MM.1S (cell line): Measurements from ENCODE around the gene SLC37A1.

Experiments
- DNase-seq: peaks from one replicate; pipeline ENCODE4 v3.0.0-alpha.2; 2015
- H2AFZ ChIP-seq: fragments of 300-600 bp; sonication (generic); 2 replicates; pipeline ENCODE4 v1.6.0; 2016; ENCODE audit warnings: antibody characterized with exemption, low read length
- H3F3A ChIP-seq: fragments of 300-600 bp; sonication (generic); 2 replicates; pipeline ENCODE4 v1.6.1; 2016; ENCODE audit warnings: mild to moderate bottlenecking, antibody characterized with exemption, low read length, moderate library complexity, mixed read lengths; ENCODE audit not compliant: insufficient read depth
- H3K27ac ChIP-seq: fragments of 300-600 bp; sonication (generic); 2 replicates; pipeline ENCODE4 v1.5.1; 2016; ENCODE audit warnings: mild to moderate bottlenecking, low read length
- H3K27me3 ChIP-seq: fragments of 300-600 bp; sonication (generic); replicated peaks from 2 replicates; pipeline ENCODE4 v1.6.0; 2016; ENCODE audit warnings: low read length; ENCODE audit not compliant: insufficient read depth
- H3K36me3 ChIP-seq: fragments of 300-600 bp; sonication (generic); replicated peaks from 2 replicates; pipeline ENCODE4 v1.6.1; 2016; ENCODE audit warnings: mild to moderate bottlenecking, low read length, mixed read lengths; ENCODE audit not compliant: insufficient read depth
- H3K4me1 ChIP-seq: fragments of 300-600 bp; sonication (generic); 2 replicates; pipeline ENCODE4 v1.6.1; 2016; ENCODE audit warnings: low read length, mixed read lengths
- H3K4me2 ChIP-seq: fragments of 300-600 bp; sonication (generic); 2 replicates; pipeline ENCODE4 v1.6.0; 2016; ENCODE audit warnings: low read depth, low read length
- H3K4me3 ChIP-seq: fragments of 300-600 bp; sonication (generic); 2 replicates; pipeline ENCODE4 v1.5.1; 2016; ENCODE audit warnings: low read length, mixed read lengths
- H3K79me2 ChIP-seq: fragments of 300-600 bp; sonication (generic); 2 replicates; pipeline ENCODE4 v1.6.1; 2016; ENCODE audit warnings: mixed run types, low read length, mixed read lengths
- H3K9ac ChIP-seq: fragments of 300-600 bp; sonication (generic); 2 replicates; pipeline ENCODE4 v1.6.1; 2016; ENCODE audit warnings: low read length, mixed read lengths
- H3K9me2 ChIP-seq: fragments of 300-600 bp; sonication (generic); replicated peaks from 2 replicates; pipeline ENCODE4 v1.6.1; 2016; ENCODE audit warnings: mild to moderate bottlenecking, low read length, mixed read lengths; ENCODE audit not compliant: insufficient read depth
- H3K9me3 ChIP-seq: fragments of 300-600 bp; sonication (generic); replicated peaks from 2 replicates; pipeline ENCODE4 v1.6.1; 2016; ENCODE audit warnings: mild to moderate bottlenecking, low read length, mixed read lengths; ENCODE audit not compliant: insufficient read depth
- H4K20me1 ChIP-seq: fragments of 300-600 bp; sonication (generic); 2 replicates; pipeline ENCODE4 v1.6.1; 2016; ENCODE audit warnings: mild to moderate bottlenecking, low read length, moderate library complexity, mixed read lengths; ENCODE audit not compliant: insufficient read depth
- CTCF ChIP-seq: fragments of 300-600 bp; sonication (generic); IDR thresholded peaks from 2 replicates; pipeline ENCODE4 v1.5.1; 2016; ENCODE audit warnings: antibody characterized with exemption, low read length, mixed read lengths
- EZH2 ChIP-seq: fragments of 300-600 bp; sonication (generic); optimal IDR thresholded peaks from 2 replicates; pipeline ENCODE3; 2017; ENCODE audit warnings: low read depth, mild to moderate bottlenecking, antibody characterized with exemption, low read length, mixed read lengths
- EZH2phosphoT487 ChIP-seq: fragments of 300-600 bp; sonication (generic); IDR thresholded peaks from 2 replicates; pipeline ENCODE4 v1.6.1; 2018; ENCODE audit warnings: antibody characterized with exemption, low read length

SLC37A1 gene

DNA sequence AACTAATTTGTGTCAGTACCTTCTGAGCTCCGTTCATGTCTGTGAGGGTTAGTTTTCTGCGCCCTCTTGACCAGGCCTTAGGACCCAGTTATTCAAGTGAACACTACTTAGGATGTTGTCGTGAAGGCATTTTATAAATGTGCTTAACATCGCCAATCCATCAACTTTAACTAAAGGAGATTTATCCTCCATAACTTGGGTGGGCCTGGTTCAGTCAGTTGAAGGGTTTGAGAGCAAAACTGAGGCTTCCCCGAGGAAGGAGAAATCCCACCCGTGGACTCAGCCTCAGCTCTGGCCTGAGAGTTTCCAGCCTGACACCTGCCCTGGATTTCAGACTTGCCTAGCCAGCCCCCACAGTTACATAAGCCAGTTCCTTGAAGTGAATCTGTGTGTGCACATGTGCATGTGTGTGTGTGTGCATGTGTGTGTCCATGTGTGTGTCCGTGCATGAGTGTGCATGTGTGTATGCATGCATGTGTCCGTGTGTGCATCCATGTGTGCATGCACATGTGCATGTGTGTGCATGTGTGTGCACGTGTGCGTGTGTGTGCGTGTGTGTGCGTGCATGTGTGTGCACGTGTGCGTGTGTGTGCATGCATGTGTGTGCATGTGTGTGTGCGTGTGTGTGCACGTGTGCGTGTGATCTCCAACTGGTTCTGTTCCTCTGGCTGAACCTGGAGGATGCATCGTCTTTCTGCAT is 77.7 kb downstream of the SLC37A1 start:
- Histone ChIP-seq H3K9me2 (no peaks in the 10 kb centered on the region), H2AFZ (no peak overlapping the region), H3K9ac (no peak overlapping the region), H3K27ac (no peak overlapping the region), H3K9me3 (no peaks in the 10 kb centered on the region), H3K79me2 (no peaks in the 10 kb centered on the region), H3K4me3 (no peak overlapping the region), H3K4me1 (no peaks in the 10 kb centered on the region), H3K36me3 (no peaks in the 10 kb centered on the region), H4K20me1 (no peaks in the 10 kb centered on the region), H3K4me2 (no peak overlapping the region), H3K27me3 (peaks cover 58% of the 10 kb centered on the region), H3F3A (no peaks in the 10 kb centered on the region)
- no peak for DNase-seq
- TF ChIP-seq EZH2phosphoT487 (no peak), CTCF (no peak), EZH2 (no peak)

- no peaks in the 10 kb centered on the region for H3K36me3 ChIP-seq
- H3K9me2 ChIP-seq: no peaks in the 10 kb centered on the region
- no peak for DNase-seq
- H4K20me1 ChIP-seq: no peaks in the 10 kb centered on the region
- H3K4me1 ChIP-seq: no peaks in the 10 kb centered on the region
- H2AFZ ChIP-seq: no peak overlapping the region
- H3K9me3 ChIP-seq: no peaks in the 10 kb centered on the region
- peaks cover 66% of the 10 kb centered on the region for H3K27me3 ChIP-seq
- no peaks in the 10 kb centered on the region for H3F3A ChIP-seq
- H3K9ac ChIP-seq: no peak overlapping the region
- no peak overlapping the region for H3K27ac ChIP-seq
- TF ChIP-seq EZH2: no peak
- no peak for TF ChIP-seq CTCF
- TF ChIP-seq EZH2phosphoT487: no peak
- H3K4me3 ChIP-seq: no peak overlapping the region
- H3K79me2 ChIP-seq: no peaks in the 10 kb centered on the region
- H3K4me2 ChIP-seq: no peak overlapping the region
Measured at GRCh38 chr21:42592156-42592820, 78.6 kb downstream of the SLC37A1 start.

DNA sequence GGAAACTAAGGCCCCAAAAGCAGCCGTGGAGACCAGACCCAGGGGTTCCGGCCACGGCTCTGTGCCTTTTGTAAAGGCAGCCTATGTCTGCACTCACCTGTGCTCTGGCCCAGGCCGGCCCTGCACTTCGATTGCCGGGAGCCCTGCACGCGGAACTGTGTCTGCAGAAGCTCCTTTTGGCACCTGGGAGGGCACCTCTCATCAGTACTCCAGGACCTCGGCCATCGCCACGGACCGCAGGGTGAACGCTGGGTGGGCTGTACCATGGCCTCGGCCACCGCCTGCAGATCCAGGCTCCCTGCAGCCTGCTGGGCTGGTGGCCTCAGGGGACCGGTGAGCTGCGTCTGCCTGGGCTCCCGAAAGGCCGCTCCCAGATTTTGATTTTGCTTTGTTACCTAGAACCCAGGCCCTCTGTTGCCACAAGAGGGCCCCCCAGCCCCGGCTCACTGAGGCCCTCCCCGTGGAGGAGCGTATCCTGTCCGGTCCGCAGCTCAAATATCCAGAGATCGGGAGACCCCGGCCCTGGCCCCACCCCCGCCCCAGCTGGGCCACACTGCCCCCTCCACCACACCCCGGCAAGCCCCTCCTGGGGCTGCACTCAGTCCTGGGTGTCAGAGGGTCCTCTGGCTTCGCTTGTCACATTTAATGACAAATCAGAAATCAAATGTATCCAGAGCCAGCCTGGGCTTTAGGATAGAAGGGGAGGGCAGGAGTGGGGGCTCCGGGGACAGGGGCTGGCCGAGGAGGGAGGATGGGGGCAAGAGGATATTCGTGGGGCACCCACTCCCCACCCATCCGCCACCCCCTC is 79.6 kb downstream of the SLC37A1 start:
- H3K9me3 ChIP-seq: no peaks in the 10 kb centered on the region
- H3K4me2 ChIP-seq: peak overlapping the region; percentile 51; the same call in 1 of the 2 replicates
- H2AFZ ChIP-seq: peak overlapping the region; percentile 41; the same call in 1 of the 2 replicates
- H3K9ac ChIP-seq: no peak overlapping the region
- peaks cover 75% of the 10 kb centered on the region for H3K27me3 ChIP-seq
- H3K27ac ChIP-seq: no peak overlapping the region
- H3K4me1 ChIP-seq: no peaks in the 10 kb centered on the region
- H3K4me3 ChIP-seq: peak overlapping the region; percentile 22; the same call in 1 of the 2 replicates
- no peaks in the 10 kb centered on the region for H3K36me3 ChIP-seq
- peak; percentile 66 for DNase-seq
- no peaks in the 10 kb centered on the region for H3K79me2 ChIP-seq
- no peaks in the 10 kb centered on the region for H4K20me1 ChIP-seq
- no peaks in the 10 kb centered on the region for H3K9me2 ChIP-seq
- TF ChIP-seq EZH2phosphoT487: no peak
- TF ChIP-seq CTCF: peak; percentile 83
- TF ChIP-seq EZH2: peak; percentile 32
- no peaks in the 10 kb centered on the region for H3F3A ChIP-seq
